Left lobe of liver (tissue), 2 donors: ENCODE results near the gene OR4N2. TPM values are rescaled to one million over a fixed set of nuclear protein-coding genes. Genes with fewer than 3 reads are reported as not detected.
"Not testable (repeated sequence)": the region's sequence is repeated elsewhere in the genome, so short reads cannot be mapped to it uniquely, and the experiment has no call there.

ENCODE experiments used
- ATAC-seq: fragments of 200-7000 bp; cut with Tn5 transposase; one replicate; pipeline ENCODE4 v1.9.1; 2020; ENCODE audit warnings: mild to moderate bottlenecking, moderate library complexity
- DNase-seq: peaks from one replicate; pipeline ENCODE4 v3.0.0-alpha.2; 2020; ENCODE audit warnings: low spot score
- total RNA-seq: library from RNA; stranded (reverse); gene quantifications from one replicate; pipeline ENCODE4 v1.2.1, GENCODE V29; 2021
- donor health status: DM: no; HTN: no; CAD: no; lungs with moderate emphysema.
- donor health status: DM: no; HTN: yes; CAD: no.

The OR4N2 gene, protein sequence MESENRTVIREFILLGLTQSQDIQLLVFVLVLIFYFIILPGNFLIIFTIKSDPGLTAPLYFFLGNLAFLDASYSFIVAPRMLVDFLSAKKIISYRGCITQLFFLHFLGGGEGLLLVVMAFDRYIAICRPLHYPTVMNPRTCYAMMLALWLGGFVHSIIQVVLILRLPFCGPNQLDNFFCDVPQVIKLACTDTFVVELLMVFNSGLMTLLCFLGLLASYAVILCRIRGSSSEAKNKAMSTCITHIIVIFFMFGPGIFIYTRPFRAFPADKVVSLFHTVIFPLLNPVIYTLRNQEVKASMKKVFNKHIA
- not detected for total RNA-seq

DNA sequence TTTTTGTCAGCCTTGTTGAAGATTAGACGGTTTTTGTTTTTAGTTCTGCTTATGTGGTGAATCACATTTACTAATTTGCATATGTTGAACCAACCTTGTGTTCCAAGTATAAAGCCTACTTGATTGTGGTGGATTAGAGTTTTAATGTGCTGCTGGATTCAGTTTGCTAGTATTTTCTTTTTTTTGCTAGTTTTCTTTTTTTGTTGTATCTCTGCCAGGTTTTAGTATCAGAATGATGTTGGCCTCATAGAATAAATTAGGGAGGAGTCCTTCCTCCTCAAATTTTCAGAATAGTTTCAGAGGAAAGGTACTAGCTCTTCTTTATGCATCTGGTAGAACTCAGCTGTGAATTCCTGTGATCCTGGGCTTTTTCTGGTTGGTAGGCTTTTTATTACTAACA, at the start of gene OR4N2:
OR4N2 (plus strand) TSS at position 301 of the 400 bp plus-strand sequence. CDS start 23,679 bp downstream, outside the sequence.
- not testable (repeated sequence) for DNase-seq, ATAC-seq

DNA sequence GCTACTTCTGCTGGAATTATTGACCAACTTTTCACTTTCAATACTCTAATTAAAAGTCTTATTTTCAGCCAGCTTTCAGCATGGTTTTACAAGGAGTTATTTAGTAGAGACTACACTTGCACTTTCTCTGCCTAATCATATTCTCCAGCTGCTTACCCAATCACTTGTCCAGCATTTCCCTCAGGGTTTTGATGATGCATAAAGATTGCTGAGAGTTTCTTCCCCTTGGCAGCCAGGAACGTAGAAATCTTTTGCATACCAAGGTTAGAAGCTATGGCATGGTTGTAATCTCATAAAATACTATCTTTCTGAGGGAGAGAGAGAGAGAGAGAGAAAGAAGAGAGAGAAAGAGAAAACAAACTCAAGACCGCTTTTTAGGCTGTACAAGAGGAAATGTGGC, 49.4 kb upstream of the OR4N2 start:
- DNase-seq (no peak), ATAC-seq (no peak)

DNA sequence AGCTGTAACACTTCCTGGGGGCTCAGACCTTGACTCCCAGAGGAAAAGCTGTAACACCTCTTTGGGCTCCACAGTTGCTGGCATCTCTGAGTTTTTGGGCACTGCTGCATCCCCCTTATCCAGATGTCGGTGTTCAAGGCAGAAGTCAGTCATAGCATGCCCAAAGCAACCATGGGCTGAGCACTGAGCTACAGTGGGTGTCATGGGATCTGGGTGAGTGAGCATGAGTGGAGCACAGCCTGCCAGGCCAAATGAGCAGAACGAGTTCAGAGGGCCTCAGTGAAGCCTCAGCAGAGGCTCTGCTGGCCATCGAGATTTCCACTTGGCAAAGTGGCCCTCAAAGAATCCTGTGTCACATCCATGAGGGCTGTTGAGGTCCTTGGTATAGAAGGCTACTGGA, 32.1 kb upstream of the OR4N2 start:
- not testable (repeated sequence) for ATAC-seq, DNase-seq

DNA sequence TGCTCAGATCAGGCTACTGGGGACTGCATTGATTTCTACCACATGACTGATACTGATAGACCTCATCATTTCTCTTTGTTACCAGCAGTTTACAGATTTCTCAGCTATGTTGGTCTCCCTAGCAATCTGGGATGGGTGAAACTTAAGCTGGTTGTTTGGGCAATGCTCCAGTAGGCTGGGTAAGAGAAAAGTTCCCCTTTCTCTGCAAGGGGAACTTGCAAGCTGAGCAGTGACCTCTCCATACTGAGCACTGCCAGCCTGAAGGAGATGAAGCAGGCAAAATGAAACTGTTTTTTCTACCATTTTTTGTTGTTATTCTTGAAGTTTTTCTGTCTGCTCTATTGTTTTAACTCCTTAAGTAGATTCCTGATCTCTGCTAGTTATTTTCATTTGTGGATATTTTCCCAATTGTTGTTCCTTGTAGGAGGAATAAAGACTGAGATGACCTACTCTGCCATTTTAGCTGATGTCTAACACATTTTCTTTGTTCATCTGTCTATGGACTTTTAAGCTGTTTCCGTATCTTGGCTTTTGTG, 31.6 kb upstream of the OR4N2 start:
- DNase-seq: no peak

DNA sequence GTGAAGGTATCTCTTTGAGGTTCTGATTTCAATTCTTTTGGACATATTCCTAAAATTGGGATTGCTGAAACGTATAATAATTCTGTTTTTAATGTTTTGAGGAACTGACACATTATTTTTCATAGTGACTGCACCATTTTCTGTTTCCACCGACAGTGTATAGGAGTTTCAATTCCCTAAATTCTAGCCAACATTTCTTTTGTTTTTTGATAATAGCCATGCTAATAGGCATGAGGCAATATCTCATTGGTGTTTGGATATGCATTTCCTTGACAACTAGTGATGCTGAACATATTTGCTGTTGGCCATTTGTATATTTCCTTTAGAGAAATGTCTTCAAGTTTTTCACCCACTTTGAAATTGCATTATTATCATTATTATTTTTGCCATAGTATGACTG, 31.1 kb upstream of the OR4N2 start:
- DNase-seq, ATAC-seq: not testable (repeated sequence)

More for the DNA sequence above, 31.6 kb upstream of the OR4N2 start:
- peak; percentile 35 for ATAC-seq

DNA sequence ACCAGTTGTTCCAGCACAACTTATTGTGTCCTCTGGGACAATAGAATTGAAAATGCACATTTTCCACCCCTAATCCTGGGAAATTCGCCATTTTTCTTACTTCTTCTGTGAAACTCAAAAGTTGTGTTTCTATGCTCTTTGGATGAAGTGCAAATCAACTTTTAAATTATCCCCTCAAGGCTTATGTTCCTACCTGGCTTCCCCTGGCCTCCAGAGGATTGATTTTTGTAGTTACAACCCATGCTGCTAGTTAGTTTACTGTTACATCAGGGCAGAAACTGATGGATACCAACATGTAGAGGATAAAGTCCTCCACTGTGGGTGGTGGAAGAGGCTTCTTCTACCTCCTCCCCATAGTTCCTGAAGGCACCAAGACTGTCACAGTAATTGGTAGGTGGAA, 30.4 kb upstream of the OR4N2 start, which contains the start of gene OR4M1:
OR4M1 (plus strand) TSS at position 301 of the 400 bp plus-strand sequence. CDS start 6,819 bp downstream, outside the sequence.
- ATAC-seq, DNase-seq: not testable (repeated sequence)

DNA sequence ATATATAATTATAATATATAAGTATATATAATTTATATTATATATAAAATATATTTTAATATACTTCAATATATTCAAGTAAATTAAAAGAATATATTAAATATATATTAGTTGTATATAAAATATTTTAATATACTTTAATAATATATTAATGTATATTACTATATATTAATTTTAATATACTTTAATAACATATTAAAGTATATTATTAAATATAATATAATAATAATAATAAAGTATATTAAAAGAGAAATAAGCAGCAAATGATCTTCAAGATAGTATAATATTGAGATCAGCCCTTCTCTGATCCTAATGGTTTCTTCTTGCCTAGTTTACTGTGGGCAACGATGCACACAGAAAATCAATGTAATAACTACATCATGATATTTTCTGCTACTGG, 28.0 kb upstream of the OR4N2 start:
- ATAC-seq: no peak
- no peak for DNase-seq

DNA sequence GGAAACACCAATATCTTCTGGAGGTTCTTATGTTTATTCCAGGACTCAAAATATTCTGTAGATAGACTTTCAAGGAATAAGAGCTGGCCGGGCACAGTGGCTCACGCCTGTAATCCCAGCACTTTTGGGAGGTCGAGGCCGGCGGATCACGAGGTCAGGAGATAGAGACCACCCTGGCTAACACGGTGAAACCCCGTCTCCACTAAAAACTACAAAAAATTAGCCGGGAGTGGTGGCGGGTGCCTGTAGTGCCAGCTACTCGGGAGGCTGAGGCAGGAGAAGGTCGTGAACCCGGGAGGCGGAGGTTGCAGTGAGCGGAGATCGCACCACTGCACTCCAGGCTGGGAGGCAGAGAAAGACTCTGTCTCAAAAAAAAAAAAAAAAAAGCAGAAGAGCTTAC, 17.7 kb upstream of the OR4N2 start:
- not testable (repeated sequence) for ATAC-seq, DNase-seq

DNA sequence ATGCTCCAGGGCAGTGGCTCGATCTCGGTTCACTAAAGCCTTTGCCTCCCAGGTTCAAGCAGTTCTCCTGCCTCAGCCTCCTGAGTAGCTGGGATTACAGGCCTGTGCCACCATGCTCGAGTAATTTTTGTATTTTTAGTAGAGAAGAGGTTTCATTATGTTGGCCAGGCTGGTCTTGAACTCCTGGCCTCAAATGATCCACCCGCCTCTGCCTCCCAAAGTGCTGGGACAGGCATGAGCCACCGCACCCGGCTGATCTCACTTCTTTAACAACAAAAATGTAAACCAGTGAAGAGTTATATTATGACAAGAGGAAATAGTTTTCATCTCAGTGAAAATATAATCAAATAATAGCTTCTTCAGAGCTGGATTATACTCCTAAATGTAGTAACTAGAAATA, 16.3 kb upstream of the OR4N2 start:
- ATAC-seq, DNase-seq: not testable (repeated sequence)

DNA sequence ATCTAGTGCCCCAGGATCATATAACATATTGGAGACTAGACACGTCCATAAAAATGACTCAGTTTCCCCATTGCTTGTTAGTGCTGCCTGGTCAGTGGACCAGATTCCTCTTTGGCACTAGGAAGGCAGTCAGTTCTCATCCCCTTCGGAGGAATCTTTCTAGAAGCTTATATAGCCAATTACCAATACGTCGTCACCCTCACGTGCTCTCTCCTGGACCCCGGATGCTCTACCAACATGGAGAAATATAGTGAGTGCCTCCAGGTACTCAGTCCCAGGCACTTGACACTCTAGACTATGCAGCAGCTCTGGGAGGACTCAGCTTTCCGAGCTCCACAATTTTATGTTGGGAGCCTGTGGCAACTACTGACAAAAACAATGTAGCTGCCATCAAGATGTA, 15.4 kb upstream of the OR4N2 start:
- not testable (repeated sequence) for DNase-seq, ATAC-seq

DNA sequence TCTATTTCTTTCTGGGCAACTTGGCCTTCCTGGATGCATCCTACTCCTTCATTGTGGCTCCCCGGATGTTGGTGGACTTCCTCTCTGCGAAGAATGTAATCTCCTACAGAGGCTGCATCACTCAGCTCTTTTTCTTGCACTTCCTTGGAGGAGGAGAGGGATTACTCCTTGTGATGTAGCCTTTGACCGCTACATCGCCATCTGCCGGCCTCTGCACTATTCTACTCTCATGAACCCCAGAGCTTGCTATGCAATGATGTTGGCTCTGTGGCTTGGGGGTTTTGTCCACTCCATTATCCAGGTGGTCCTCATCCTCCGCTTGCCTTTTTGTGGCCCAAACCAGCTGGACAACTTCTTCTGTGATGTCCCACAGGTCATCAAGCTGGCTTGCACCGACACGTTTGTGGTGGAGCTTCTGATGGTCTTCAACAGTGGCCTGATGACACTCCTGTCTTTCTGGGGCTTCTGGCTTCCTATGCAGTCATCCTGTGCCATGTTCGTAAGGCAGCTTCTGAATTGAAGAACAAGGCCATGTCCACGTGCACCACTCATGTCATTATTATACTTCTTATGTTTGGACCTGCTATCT, 7.0 kb upstream of the OR4N2 start:
- ATAC-seq, DNase-seq: not testable (repeated sequence)

DNA sequence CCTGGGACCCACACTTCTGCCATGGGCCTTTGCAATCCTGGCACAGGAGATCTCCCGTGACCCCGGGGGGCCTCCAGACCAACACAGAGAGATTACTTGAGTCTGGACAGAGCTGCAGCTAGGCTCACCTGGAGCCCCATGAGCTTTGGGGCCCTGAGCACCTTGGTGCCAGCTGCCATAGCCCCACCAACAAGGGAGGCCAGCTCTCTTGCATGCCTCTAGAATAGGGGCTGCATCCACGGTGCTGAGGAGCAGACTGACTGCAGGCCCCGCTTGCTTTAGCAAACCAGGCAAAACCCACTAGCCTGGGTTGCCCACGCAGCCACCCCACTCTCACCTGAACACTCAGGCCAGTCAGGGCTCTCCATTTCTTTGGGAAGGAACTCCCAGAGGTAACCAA, 3.7 kb upstream of the OR4N2 start:
- ATAC-seq: no peak
- DNase-seq: no peak

DNA sequence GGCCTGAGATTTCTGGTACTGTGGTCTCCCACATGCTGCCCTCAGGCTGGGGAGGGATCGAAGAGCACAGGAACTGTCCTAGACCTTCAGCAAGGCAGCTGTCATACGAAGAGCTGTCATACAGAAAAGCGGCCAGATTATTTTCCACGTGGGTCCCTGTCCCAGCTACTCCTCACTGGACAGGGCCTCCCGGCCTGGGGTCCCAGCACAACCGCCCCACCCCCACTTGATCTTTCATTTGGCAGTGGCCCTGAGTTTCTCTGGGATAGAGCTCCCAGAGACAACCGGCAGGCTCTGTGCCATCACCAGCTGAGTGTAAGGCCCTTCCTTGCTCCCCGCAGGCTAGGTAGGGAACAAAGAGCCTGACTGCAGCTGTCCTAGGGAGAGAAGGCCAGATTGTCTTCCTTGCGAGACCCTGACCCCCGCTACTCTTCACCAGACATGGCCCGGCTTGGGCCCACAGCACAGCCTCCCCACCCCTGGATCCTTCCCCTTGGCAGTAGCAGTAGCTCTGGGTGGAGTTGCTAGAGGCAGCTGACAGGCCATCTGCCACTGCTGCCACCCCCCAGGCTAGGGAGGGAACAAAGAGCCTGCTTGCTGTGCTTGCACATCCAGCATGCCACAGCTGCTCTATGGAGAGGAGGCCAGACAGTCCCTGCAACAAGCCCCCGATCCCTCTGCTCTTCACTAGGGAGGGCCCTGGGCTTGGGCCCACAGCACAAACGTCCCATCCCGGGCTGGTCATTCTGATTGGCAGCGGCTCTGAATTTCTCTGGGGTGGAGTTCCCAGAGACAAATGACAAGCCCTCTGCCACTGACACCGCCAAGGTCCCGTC, 3.1 kb upstream of the OR4N2 start:
- ATAC-seq: peak; percentile 14
- DNase-seq: no peak

DNA sequence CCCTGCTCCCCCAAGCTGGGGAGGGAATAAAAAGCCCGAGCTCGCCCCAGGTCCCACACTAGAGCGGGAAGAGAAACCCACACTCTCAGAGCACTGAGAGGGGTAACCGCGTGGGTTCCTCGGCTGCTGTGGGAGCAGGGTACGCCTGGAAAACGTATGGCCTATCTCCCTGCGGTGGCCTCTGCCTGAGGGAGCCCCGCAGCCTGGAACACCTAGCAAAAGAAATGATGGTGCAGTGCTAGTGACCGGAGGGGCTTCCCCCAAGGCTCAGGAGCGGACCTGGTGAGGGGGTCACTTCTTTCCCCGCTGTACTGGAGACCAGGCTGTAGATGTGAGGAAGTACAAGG, 2.5 kb upstream of the OR4N2 start:
- peak; percentile 13 for ATAC-seq
- DNase-seq: no peak

DNA sequence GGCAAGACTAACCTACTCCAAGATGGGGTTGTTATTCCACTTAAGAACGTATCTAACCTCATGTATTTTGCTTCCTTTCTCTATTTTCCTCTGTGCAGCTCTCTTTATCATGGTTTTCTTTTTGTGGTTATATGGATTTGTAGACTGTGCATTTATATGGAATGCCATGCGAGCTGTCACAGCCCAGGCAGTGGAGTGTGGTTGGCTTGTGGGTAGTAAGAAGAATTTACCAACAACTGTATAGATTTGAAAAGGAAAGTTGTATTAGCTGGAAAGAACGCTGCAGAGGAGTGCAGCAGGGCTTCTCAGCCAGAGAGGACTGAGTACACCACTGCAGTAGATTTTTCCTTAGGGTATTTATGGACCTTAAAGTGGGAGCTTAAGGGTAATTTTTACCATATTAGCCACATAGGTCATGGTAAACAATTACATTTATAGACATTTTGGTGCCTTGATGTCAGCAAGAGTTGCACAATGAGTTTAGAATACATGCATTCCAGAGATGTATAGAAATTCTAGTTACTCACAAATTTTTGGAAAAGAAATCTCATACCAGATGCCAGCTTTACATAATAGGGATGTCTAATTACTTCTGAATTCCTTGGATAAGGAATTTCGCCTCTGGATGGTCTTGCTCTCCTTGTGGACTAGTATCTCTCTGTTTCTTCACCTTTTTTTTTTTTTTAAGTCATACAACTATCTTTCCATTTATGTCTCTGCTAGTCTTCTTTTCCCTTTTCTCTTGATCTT, 9.8 kb downstream of the OR4N2 start:
- not testable (repeated sequence) for ATAC-seq

DNA sequence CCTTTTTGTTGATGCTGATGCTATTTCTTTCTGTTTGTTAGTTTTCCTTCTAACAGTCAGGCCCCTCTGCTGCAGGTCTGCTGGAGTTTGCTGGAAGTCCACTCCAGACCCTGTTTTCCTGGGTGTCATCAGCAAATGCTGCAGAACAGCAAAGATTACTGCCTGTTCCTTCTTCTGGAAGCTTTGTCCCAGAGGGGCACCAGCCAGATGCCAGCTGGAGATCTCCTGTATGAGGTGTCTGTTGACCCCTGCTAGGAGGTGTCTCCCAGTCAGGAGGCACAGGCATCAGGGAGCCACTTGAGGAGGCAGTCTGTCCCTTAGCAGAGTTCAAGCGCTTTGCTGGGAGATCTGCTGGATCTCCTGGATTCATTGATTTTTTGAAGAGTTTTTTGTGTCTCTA, 16.3 kb downstream of the OR4N2 start:
- DNase-seq, ATAC-seq: not testable (repeated sequence)

More for the DNA sequence above, 9.8 kb downstream of the OR4N2 start:
- not testable (repeated sequence) for DNase-seq

DNA sequence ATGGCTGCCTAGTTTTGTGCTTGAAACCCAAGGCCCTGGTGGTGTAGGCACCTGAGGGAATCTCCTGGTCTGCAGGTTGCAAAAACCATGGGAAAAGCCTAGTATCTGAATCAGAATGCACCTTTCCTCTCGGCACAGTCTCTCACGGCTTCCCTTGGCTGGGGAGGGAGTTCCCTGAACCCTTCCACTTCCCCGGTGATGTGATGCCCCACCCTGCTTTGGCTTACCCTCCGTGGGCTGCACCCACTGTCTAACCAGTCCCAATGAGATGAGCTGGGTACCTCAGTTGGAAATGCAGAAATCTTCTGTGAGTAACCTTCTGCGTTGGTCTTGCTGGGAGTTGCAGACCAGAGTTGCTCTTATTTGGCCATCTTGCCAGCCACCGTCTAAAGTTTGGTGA, 17.4 kb downstream of the OR4N2 start:
- not testable (repeated sequence) for DNase-seq

DNA sequence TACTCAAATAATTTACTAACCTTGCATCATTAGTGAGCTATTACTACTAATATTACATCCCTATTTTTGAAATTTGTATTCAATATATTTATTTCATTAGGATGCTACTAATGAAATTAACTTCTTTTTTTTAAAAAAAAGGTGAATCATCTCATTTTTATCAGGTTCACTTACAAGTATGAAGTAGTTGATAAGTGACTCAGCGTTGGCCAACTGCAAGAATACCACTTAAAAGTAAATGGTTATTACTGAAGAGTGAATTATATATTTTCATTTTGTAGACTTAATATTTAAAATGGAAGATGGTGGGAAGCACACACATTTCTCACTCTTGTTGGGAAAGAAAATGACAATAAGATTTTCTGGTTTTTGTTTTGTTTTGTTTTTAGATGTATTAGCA, 19.6 kb downstream of the OR4N2 start:
- DNase-seq (no peak), ATAC-seq (no peak)

More for the DNA sequence above, 17.4 kb downstream of the OR4N2 start:
- not testable (repeated sequence) for ATAC-seq

DNA sequence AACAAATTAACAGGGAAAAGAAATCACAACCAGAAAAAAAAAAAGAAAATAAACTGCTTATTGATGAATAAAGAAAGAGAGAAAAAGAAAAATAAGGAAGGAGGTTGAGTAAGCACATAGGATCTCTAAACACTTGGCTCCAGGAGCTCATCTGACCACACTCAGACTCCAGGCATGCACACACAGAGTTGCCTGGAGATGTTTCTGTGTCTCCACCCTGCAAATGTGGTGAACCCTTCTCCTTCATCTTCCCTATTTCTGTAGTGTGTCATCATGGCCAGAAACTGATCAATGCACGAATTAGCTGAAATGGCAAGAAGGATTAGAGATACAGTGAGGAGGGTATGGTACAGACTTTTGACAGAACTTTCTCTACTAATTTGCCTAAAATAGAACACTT, 20.2 kb downstream of the OR4N2 start:
- ATAC-seq (no peak), DNase-seq (no peak)

DNA sequence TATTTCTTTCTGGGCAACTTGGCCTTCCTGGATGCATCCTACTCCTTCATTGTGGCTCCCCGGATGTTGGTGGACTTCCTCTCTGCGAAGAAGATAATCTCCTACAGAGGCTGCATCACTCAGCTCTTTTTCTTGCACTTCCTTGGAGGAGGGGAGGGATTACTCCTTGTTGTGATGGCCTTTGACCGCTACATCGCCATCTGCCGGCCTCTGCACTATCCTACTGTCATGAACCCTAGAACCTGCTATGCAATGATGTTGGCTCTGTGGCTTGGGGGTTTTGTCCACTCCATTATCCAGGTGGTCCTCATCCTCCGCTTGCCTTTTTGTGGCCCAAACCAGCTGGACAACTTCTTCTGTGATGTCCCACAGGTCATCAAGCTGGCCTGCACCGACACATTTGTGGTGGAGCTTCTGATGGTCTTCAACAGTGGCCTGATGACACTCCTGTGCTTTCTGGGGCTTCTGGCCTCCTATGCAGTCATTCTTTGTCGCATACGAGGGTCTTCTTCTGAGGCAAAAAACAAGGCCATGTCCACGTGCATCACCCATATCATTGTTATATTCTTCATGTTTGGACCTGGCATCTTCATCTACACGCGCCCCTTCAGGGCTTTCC, 24.2 kb downstream of the OR4N2 start:
- ATAC-seq, DNase-seq: not testable (repeated sequence)
